Neutrophil (primary cell): Measurements from ENCODE around the gene ACO1.

Source experiments
- H3K27ac ChIP-seq: fragments of 200-600 bp; sonication (generic); 2 replicates; pipeline ENCODE4 v1.5.1; 2016; ENCODE audit warnings: mild to moderate bottlenecking, moderate library complexity
- H3K27me3 ChIP-seq: fragments of 200-600 bp; sonication (generic); 2 replicates; pipeline ENCODE4 v1.6.0; 2016; ENCODE audit warnings: mild to moderate bottlenecking
- H3K36me3 ChIP-seq: fragments of 200-600 bp; sonication (generic); 2 replicates; pipeline ENCODE4 v1.5.1; 2017
- H3K4me1 ChIP-seq, 2 experiments: fragments of 200-600 bp in 1 of 2; sonication (generic) in 1 of 2; 1 replicate in 1 of 2; 2 replicates in 1 of 2; pipeline versions ENCODE4 v1.5.1 to v1.6.1; 2013 to 2016; ENCODE audit warnings: low read depth in 1 of 2, low read length in 1 of 2, mild to moderate bottlenecking in 1 of 2, moderate library complexity in 1 of 2; ENCODE audit not compliant: control insufficient read depth in 1 of 2, insufficient read depth in 1 of 2
- H3K4me3 ChIP-seq, 2 experiments: fragments of 200-600 bp in 1 of 2; sonication (generic) in 1 of 2; 1 replicate in 1 of 2; 2 replicates in 1 of 2; pipeline ENCODE4 v1.5.1; 2013 to 2016; ENCODE audit warnings: low read depth in 1 of 2, low read length in 1 of 2, mild to moderate bottlenecking in 1 of 2, moderate library complexity in 1 of 2
- H3K9me3 ChIP-seq: fragments of 200-600 bp; sonication (generic); 2 replicates; pipeline ENCODE4 v1.5.1; 2016
- TF ChIP-seq, protein P1 (sequence below): fragments of 200-600 bp; sonication (generic); IDR thresholded peaks from 2 replicates; pipeline ENCODE4 v1.5.1; 2016; ENCODE audit warnings: antibody characterized with exemption

ACO1 gene

DNA sequence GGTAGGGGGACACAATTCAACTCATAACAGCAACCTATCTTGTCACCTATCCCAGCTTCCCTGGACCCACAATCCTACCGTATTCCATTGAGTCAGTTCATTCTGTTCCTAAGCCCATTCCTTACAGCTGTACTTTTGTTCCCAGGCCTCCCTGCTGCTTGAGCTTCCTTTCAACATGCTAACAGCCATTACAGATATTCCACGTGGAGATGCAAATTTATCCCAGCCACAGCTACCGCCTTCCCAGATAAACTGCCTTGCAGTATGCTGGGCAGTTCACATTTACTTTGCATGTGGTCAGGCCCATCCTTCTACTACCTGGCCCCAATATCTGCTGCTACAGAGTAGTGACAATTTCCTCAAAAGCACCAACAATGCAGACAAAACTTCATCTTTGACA lies 118.6 kb downstream of the ACO1 start:
- peaks cover 24% of the 10 kb centered on the region for H3K36me3 ChIP-seq
- peaks cover under 1 to 2% of the 10 kb centered on the region in 2 experiments for H3K4me1 ChIP-seq
- no peaks in the 10 kb centered on the region for H3K27me3 ChIP-seq
- no peaks in the 10 kb centered on the region for H3K9me3 ChIP-seq
- no peak overlapping the region for H3K27ac ChIP-seq
- TF ChIP-seq, protein P1, sequence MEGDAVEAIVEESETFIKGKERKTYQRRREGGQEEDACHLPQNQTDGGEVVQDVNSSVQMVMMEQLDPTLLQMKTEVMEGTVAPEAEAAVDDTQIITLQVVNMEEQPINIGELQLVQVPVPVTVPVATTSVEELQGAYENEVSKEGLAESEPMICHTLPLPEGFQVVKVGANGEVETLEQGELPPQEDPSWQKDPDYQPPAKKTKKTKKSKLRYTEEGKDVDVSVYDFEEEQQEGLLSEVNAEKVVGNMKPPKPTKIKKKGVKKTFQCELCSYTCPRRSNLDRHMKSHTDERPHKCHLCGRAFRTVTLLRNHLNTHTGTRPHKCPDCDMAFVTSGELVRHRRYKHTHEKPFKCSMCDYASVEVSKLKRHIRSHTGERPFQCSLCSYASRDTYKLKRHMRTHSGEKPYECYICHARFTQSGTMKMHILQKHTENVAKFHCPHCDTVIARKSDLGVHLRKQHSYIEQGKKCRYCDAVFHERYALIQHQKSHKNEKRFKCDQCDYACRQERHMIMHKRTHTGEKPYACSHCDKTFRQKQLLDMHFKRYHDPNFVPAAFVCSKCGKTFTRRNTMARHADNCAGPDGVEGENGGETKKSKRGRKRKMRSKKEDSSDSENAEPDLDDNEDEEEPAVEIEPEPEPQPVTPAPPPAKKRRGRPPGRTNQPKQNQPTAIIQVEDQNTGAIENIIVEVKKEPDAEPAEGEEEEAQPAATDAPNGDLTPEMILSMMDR: no peak
- H3K4me3 ChIP-seq: no peak overlapping the region
